GM12865 (cell line): ENCODE results near the gene TEX44.
A peak's percentile ranks its signal among the peaks of the same experiment; 100 is the strongest.

ENCODE experiments used
- DNase-seq: peaks from one replicate; pipeline ENCODE4 v3.0.0; 2010; ENCODE audit warnings: low read depth
- H3K4me3 ChIP-seq: 2 replicates; pipeline ENCODE4 v1.5.1; 2011; ENCODE audit warnings: mild to moderate bottlenecking, low read depth, low read length, control low read depth
- TF ChIP-seq, protein P1 (sequence below): IDR thresholded peaks from 2 replicates; pipeline ENCODE4 v1.5.1; 2011; ENCODE audit warnings: low read length, control low read depth, low read depth, inconsistent platforms; ENCODE audit not compliant: insufficient read depth; ENCODE audit errors: missing control alignments

TEX44 gene

GRCh38 chr2:231640641-231641111 is 48.0 kb downstream of the TEX44 start:
- no peak for DNase-seq
- no peak overlapping the region for H3K4me3 ChIP-seq
- TF ChIP-seq, protein P1, sequence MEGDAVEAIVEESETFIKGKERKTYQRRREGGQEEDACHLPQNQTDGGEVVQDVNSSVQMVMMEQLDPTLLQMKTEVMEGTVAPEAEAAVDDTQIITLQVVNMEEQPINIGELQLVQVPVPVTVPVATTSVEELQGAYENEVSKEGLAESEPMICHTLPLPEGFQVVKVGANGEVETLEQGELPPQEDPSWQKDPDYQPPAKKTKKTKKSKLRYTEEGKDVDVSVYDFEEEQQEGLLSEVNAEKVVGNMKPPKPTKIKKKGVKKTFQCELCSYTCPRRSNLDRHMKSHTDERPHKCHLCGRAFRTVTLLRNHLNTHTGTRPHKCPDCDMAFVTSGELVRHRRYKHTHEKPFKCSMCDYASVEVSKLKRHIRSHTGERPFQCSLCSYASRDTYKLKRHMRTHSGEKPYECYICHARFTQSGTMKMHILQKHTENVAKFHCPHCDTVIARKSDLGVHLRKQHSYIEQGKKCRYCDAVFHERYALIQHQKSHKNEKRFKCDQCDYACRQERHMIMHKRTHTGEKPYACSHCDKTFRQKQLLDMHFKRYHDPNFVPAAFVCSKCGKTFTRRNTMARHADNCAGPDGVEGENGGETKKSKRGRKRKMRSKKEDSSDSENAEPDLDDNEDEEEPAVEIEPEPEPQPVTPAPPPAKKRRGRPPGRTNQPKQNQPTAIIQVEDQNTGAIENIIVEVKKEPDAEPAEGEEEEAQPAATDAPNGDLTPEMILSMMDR: no peak

DNA sequence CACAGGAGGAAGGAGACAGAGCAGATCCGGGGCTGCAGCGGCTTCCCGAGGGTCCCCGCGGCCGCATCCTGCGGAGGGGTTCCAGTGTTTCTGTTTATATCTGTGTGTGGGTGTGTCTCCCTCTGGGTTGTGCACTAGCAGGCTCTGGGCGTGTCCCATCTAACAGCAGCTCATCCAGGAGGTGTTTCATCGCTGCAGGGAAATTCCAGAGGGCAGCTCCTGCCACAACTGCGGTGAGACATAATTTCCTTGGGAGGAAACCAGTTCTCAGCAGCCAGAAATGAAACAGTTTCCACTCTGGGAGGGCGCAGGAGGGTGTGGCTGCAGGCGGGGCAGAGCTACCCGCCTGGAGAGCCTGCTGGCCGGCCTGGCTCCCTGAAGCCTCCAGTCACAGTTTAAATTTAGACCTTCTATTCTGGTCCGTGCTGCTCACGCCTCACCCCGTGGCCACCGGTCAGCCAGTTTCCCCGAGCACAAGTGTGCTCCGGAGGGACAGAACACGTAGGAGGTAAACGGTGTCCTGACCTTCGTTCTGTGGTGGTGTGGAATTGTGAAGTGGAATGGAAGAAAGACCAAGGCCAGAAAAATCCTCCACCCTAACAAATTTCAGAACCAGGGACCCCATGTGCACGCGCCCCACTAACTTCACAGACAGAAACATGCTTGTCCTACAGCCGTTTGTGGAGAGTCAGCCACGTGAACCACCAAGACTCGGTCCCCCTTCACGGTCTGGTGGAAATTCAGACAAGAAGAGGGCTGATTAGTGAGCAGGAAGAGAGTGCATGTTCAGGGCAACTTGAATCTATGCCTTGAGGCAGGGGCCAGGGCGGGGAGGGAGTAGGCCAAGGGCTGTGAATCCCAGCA is 50.2 kb downstream of the TEX44 start:
- TF ChIP-seq, protein P1: no peak
- peak; percentile 72 for DNase-seq
- H3K4me3 ChIP-seq: peak overlapping the region; percentile 44

- H3K4me3 ChIP-seq: no peak overlapping the region
- TF ChIP-seq, protein P1: no peak
- no peak for DNase-seq
These were observed 50.8 kb downstream of the TEX44 start for GRCh38 chr2:231643495-231643888.
